HepG2 (cell line): Measurements from ENCODE around the gene NPW. TPM values are rescaled to one million over a fixed set of nuclear protein-coding genes. Genes with fewer than 3 reads are reported as not detected.

Source experiments
- KAT8 ChIP-seq: IDR thresholded peaks from 2 replicates; pipeline ENCODE4 v1.6.1; 2016; ENCODE audit warnings: missing genetic modification reagents, missing compliant biosample characterization
- KIAA2018 ChIP-seq: sonication (generic); formaldehyde crosslinking; IDR thresholded peaks from 2 replicates; pipeline ENCODE4 v1.5.0; 2020; ENCODE audit warnings: mild to moderate bottlenecking, missing genetic modification reagents, borderline replicate concordance
- MATR3 ChIP-seq: sonication (generic); formaldehyde crosslinking; IDR thresholded peaks from 2 replicates; pipeline ENCODE4 v1.4.0; 2020; ENCODE audit warnings: missing genetic modification reagents
- MED13 ChIP-seq: sonication (generic); formaldehyde crosslinking; IDR thresholded peaks from 2 replicates; pipeline ENCODE4 v1.5.0; 2020; ENCODE audit warnings: missing genetic modification reagents
- MLX ChIP-seq: IDR thresholded peaks from 2 replicates; pipeline ENCODE4 v1.6.1; 2016
- ONECUT2 ChIP-seq: sonication (generic); formaldehyde crosslinking; IDR thresholded peaks from 2 replicates; pipeline ENCODE4 v1.4.0; 2020; ENCODE audit warnings: missing genetic modification reagents
- RELA ChIP-seq: sonication (generic); formaldehyde crosslinking; IDR thresholded peaks from 2 replicates; pipeline ENCODE4 v1.4.0; 2020; ENCODE audit warnings: missing genetic modification reagents
- SIX1 ChIP-seq: sonication (generic); formaldehyde crosslinking; IDR thresholded peaks from 2 replicates; pipeline ENCODE4 v1.4.0; 2020; ENCODE audit warnings: missing genetic modification reagents, borderline replicate concordance
- XRCC5 ChIP-seq: fragments of 200-400 bp; formaldehyde crosslinking; optimal IDR thresholded peaks from 2 replicates; pipeline ENCODE3; 2017; ENCODE audit warnings: mild to moderate bottlenecking, low read length
- ZBTB1 ChIP-seq: sonication (generic); formaldehyde crosslinking; IDR thresholded peaks from 2 replicates; pipeline ENCODE4 v1.4.0; 2020; ENCODE audit warnings: missing genetic modification reagents, borderline replicate concordance
- ZNF44 ChIP-seq: sonication (generic); formaldehyde crosslinking; IDR thresholded peaks from 2 replicates; pipeline ENCODE4 v1.5.1; 2020; ENCODE audit warnings: mild to moderate bottlenecking, missing genetic modification reagents
- ZNF567 ChIP-seq: sonication (generic); formaldehyde crosslinking; IDR thresholded peaks from 2 replicates; pipeline ENCODE4 v1.8.1; 2023; ENCODE audit warnings: mild to moderate bottlenecking, missing genetic modification reagents, borderline replicate concordance
- ZNF569 ChIP-seq: sonication (generic); formaldehyde crosslinking; IDR thresholded peaks from 2 replicates; pipeline ENCODE4 v1.5.0; 2020; ENCODE audit warnings: mild to moderate bottlenecking, missing genetic modification reagents, moderate library complexity, borderline replicate concordance
- ZNF746 ChIP-seq: sonication (generic); formaldehyde crosslinking; IDR thresholded peaks from 2 replicates; pipeline ENCODE4 v1.8.0; 2022; ENCODE audit warnings: mild to moderate bottlenecking, missing genetic modification reagents
- polyA plus RNA-seq, 8 experiments: library from polyadenylated mRNA; depleted of rRNA in 3 of 8; stranded (reverse) in 7 of 8; unstranded in 1 of 8; fragments of >200 nt; fragmentation: Illumina TruSeq in 4 of 8; extraction: Trizol in 4 of 8; gene quantifications; 2 replicates each; pipeline versions ENCODE4 v1.2.1 to v1.2.3, GENCODE V29; 2011 to 2016; ENCODE audit warnings: low read depth in 4 of 8, missing spikeins in 1 of 8, mixed read lengths in 1 of 8; ENCODE audit not compliant: insufficient read depth in 1 of 8
- total RNA-seq, 5 experiments: library from RNA; depleted of rRNA; stranded (reverse); fragments of >200 nt; fragmentation: Illumina TruSeq; extraction: Trizol; gene quantifications; 2 replicates each; pipeline ENCODE4 v1.2.3, GENCODE V29; 2016; ENCODE audit warnings: low read depth in 1 of 5
- TF ChIP-seq, protein P1 (sequence below): sonication (generic); formaldehyde crosslinking; IDR thresholded peaks from 2 replicates; pipeline ENCODE4 v1.4.0; 2020; ENCODE audit warnings: missing genetic modification reagents

The NPW gene
- total and polyA plus RNA-seq, 2 of the 13 experiments (the other 11 are each of a cell fraction or from before 2014, with no cell fraction given): 0.24 to 0.97 TPM

- TF ChIP-seq KAT8 (CRISPR knock-in tag) (peak; percentile 85), MATR3 (no peak), MED13 (CRISPR knock-in tag) (0 out of 2 replicates have a peak, but pooled peaks have one; percentile 66), XRCC5 (peak; percentile 47), ZBTB1 (CRISPR knock-in tag) (no peak), ZNF44 (0 out of 2 replicates have a peak, but pooled peaks have one; percentile 19), ZNF569 (no peak), ONECUT2 (CRISPR knock-in tag) (no peak), SIX1 (peak; percentile 44; the same call in 1 of the 2 replicates), RELA (CRISPR knock-in tag) (no peak; the same call in 1 of the 2 replicates), MLX (peak; percentile 61; the same call in 1 of the 2 replicates), ZNF746 (CRISPR knock-in tag) (peak; percentile 85), KIAA2018 (CRISPR knock-in tag) (no peak), ZNF567 (CRISPR knock-in tag) (no peak)
- TF ChIP-seq, protein P1, sequence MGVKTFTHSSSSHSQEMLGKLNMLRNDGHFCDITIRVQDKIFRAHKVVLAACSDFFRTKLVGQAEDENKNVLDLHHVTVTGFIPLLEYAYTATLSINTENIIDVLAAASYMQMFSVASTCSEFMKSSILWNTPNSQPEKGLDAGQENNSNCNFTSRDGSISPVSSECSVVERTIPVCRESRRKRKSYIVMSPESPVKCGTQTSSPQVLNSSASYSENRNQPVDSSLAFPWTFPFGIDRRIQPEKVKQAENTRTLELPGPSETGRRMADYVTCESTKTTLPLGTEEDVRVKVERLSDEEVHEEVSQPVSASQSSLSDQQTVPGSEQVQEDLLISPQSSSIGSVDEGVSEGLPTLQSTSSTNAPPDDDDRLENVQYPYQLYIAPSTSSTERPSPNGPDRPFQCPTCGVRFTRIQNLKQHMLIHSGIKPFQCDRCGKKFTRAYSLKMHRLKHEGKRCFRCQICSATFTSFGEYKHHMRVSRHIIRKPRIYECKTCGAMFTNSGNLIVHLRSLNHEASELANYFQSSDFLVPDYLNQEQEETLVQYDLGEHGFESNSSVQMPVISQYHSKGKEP: no peak
Observed at GRCh38 chr16:2035431-2036199, 16.0 kb downstream of the NPW start (continued).
